ENCODE measurements around the gene TBCE.
"Not testable (repeated sequence)": the region's sequence is repeated elsewhere in the genome, so short reads cannot be mapped to it uniquely, and the experiment has no call there.

The TBCE gene

DNA sequence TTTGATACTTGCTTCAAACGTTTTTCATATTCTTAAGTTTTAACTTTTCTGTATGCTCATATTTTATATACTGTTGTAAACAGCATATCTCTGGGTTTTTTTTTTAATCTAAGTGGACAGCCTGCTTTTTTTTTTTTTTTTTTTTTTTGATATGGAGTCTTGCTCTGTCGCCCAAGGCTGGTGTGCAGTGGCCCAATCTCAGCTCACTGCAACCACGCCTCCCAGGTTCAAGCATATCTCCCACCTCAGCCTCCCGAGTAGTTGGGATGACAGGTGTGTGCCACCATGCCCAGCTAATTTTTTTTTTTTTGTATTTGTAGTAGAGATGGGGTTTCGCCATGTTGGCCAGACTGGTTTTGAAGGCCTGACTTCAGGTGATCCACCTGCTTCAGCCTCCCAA is 1.2 kb downstream of the TBCE start:
- Histone ChIP-seq H3K4me2 (ENCODE audit: low read depth, low read length) (peak overlapping the region; percentile 62), H2AFZ (ENCODE audit: low read length) (no peak overlapping the region), H3K27ac (ENCODE audit: low read length) (no peak overlapping the region), H3K9me3 (replicated peaks; ENCODE audit: insufficient read depth, low read length) (no peaks in the 10 kb centered on the region), H3F3A (ENCODE audit: insufficient read depth, low read length) (no peaks in the 10 kb centered on the region), H3K9me2 (replicated peaks; ENCODE audit: insufficient read depth, low read length) (no peaks in the 10 kb centered on the region), H3K4me3 (ENCODE audit: low read length) (no peak overlapping the region), H3K27me3 (replicated peaks; ENCODE audit: insufficient read depth, low read length) (no peaks in the 10 kb centered on the region), H3K4me1 (ENCODE audit: low read length) (0 out of 2 replicates have a peak, but pooled peaks cover 4% of the 10 kb centered on the region), H3K9ac (ENCODE audit: low read length) (no peak overlapping the region), H3K36me3 (replicated peaks; ENCODE audit: insufficient read depth, low read length) (no peaks in the 10 kb centered on the region), H4K20me1 (ENCODE audit: insufficient read depth, low read length) (no peaks in the 10 kb centered on the region), H3K79me2 (ENCODE audit: low read length) (peaks cover 51% of the 10 kb centered on the region)
- TF ChIP-seq, protein P1, sequence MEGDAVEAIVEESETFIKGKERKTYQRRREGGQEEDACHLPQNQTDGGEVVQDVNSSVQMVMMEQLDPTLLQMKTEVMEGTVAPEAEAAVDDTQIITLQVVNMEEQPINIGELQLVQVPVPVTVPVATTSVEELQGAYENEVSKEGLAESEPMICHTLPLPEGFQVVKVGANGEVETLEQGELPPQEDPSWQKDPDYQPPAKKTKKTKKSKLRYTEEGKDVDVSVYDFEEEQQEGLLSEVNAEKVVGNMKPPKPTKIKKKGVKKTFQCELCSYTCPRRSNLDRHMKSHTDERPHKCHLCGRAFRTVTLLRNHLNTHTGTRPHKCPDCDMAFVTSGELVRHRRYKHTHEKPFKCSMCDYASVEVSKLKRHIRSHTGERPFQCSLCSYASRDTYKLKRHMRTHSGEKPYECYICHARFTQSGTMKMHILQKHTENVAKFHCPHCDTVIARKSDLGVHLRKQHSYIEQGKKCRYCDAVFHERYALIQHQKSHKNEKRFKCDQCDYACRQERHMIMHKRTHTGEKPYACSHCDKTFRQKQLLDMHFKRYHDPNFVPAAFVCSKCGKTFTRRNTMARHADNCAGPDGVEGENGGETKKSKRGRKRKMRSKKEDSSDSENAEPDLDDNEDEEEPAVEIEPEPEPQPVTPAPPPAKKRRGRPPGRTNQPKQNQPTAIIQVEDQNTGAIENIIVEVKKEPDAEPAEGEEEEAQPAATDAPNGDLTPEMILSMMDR (IDR thresholded peaks at IDR 0.05; ENCODE audit: low read length) = no peak
- TF ChIP-seq EZH2 (optimal IDR thresholded peaks at IDR 0.05; ENCODE audit: low read depth, low read length) = no peak
- no peak for TF ChIP-seq EZH2phosphoT487 (IDR thresholded peaks at IDR 0.05; ENCODE audit: low read length)
- DNase-seq = no peak

DNA sequence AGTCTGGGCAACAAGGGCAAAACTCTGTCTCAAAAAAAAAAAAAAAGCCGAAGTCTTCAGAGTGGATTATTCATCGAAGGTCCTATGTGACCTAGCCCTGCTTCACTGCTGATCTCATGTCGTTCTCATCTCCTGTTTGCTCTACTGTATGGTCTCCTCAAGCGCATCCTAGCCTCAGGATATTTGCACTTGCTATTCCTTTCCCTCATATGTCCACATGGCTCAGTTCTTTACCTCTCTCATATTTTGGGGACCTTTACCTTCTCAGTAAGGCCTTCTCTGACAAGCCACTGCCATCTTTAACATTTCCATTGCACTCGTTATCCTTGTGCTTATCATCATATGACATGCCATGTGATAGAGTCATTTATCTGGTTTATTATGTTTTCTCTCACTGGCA is 2.6 kb downstream of the TBCE start:
- H3K4me1 ChIP-seq (ENCODE audit: low read length) = 0 out of 2 replicates have a peak, but pooled peaks cover 4% of the 10 kb centered on the region
- H4K20me1 ChIP-seq (ENCODE audit: insufficient read depth, low read length) = no peaks in the 10 kb centered on the region
- no peak for TF ChIP-seq EZH2 (optimal IDR thresholded peaks at IDR 0.05; ENCODE audit: low read depth, low read length)
- TF ChIP-seq EZH2phosphoT487 (IDR thresholded peaks at IDR 0.05; ENCODE audit: low read length) = no peak
- TF ChIP-seq, protein P1 (IDR thresholded peaks at IDR 0.05; ENCODE audit: low read length) = no peak
- H3K4me2 ChIP-seq (ENCODE audit: low read depth, low read length) = no peak overlapping the region
- no peak overlapping the region for H2AFZ ChIP-seq (ENCODE audit: low read length)
- no peak overlapping the region for H3K4me3 ChIP-seq (ENCODE audit: low read length)
- DNase-seq = no peak
- no peaks in the 10 kb centered on the region for H3K36me3 ChIP-seq (replicated peaks; ENCODE audit: insufficient read depth, low read length)
- H3K9me2 ChIP-seq (replicated peaks; ENCODE audit: insufficient read depth, low read length) = no peaks in the 10 kb centered on the region
- H3K27me3 ChIP-seq (replicated peaks; ENCODE audit: insufficient read depth, low read length) = no peaks in the 10 kb centered on the region
- no peak overlapping the region for H3K27ac ChIP-seq (ENCODE audit: low read length)
- H3K9ac ChIP-seq (ENCODE audit: low read length) = no peak overlapping the region
- peaks cover 51% of the 10 kb centered on the region for H3K79me2 ChIP-seq (ENCODE audit: low read length)
- no peaks in the 10 kb centered on the region for H3K9me3 ChIP-seq (replicated peaks; ENCODE audit: insufficient read depth, low read length)
- no peaks in the 10 kb centered on the region for H3F3A ChIP-seq (ENCODE audit: insufficient read depth, low read length)

DNA sequence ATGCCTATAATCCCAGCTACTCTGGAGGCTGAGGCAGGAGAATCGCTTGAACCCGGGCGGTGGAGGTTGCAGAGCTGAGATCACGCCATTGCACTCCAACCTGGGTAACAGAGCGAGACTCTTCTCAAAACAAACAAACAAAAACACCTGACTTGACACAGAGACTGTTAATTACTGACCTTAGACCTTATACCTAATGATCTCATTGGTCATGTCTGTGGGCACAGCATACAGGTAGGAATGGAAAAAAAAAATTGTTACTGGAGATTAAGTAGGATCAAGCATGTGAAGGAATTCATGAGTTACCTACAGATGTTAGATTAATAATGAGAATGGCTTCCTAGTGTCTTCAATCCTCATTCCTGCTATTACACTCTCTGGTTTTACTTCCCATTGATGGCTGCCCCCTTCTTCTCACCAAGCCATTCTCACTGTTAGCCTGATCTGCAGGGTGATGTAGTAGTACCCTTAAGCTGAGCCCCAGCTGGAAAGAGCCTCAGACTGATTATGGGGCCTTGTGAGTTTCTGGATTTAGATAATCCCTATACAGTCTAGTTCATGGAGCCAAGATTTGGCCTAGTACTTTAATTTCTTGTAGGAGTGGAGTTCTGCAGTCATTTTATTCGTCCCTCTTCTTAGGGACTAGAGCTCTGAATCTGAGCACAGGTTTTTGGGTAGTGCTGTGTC is 8.8 kb downstream of the TBCE start:
- Histone ChIP-seq H3K79me2 (ENCODE audit: low read length) (peaks cover 48% of the 10 kb centered on the region), H3K4me2 (ENCODE audit: low read depth, low read length) (no peak overlapping the region), H3K9me2 (replicated peaks; ENCODE audit: insufficient read depth, low read length) (no peaks in the 10 kb centered on the region), H3K4me1 (ENCODE audit: low read length) (no peaks in the 10 kb centered on the region), H3K27ac (ENCODE audit: low read length) (no peak overlapping the region), H2AFZ (ENCODE audit: low read length) (no peak overlapping the region), H3K9me3 (replicated peaks; ENCODE audit: insufficient read depth, low read length) (no peaks in the 10 kb centered on the region), H3K9ac (ENCODE audit: low read length) (no peak overlapping the region), H3K27me3 (replicated peaks; ENCODE audit: insufficient read depth, low read length) (no peaks in the 10 kb centered on the region), H3F3A (ENCODE audit: insufficient read depth, low read length) (no peaks in the 10 kb centered on the region), H4K20me1 (ENCODE audit: insufficient read depth, low read length) (no peaks in the 10 kb centered on the region), H3K36me3 (replicated peaks; ENCODE audit: insufficient read depth, low read length) (no peaks in the 10 kb centered on the region; the same call in 1 of the 2 replicates), H3K4me3 (ENCODE audit: low read length) (no peak overlapping the region)
- TF ChIP-seq, protein P1 (IDR thresholded peaks at IDR 0.05; ENCODE audit: low read length) = no peak
- TF ChIP-seq EZH2phosphoT487 (IDR thresholded peaks at IDR 0.05; ENCODE audit: low read length) (no peak), EZH2 (optimal IDR thresholded peaks at IDR 0.05; ENCODE audit: low read depth, low read length) (no peak)
- DNase-seq = no peak

DNA sequence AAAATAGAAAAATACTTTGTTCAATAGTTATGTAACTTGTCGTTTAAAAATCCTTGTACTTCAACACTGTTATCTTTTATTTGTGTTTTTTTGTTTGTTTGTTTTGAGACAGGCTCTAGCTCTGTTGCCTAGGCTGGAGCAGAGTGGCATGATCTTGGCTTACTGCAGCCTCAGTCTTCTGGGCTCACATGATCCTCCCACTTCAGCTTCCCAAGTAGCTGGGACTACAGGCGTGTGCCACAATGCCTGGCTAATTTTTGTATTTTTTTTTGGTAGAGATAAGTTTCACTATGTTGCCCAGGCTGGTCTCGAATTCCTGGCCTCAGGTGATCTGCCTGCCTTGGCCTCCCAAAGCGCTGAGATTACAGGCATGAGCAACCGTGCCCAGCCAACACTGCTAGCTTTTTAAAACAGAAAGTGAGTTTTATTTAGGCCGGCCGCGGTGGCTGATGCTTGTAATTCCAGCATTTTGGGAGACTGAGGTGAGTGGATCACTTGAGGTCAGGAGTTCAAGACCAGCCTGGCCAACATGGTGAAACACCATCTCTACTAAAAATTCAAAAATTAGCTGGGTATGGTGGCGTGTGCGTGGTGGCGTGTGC is 11.0 kb downstream of the TBCE start:
- H3K9me2 ChIP-seq (replicated peaks; ENCODE audit: insufficient read depth, low read length); H3K4me2 ChIP-seq (ENCODE audit: low read depth, low read length); H3K27ac ChIP-seq (ENCODE audit: low read length); H3K4me3 ChIP-seq (ENCODE audit: low read length); H3K9ac ChIP-seq (ENCODE audit: low read length); H3K4me1 ChIP-seq (ENCODE audit: low read length); H3K9me3 ChIP-seq (replicated peaks; ENCODE audit: insufficient read depth, low read length); H4K20me1 ChIP-seq (ENCODE audit: insufficient read depth, low read length); DNase-seq; H3F3A ChIP-seq (ENCODE audit: insufficient read depth, low read length); H2AFZ ChIP-seq (ENCODE audit: low read length); H3K36me3 ChIP-seq (replicated peaks; ENCODE audit: insufficient read depth, low read length); H3K27me3 ChIP-seq (replicated peaks; ENCODE audit: insufficient read depth, low read length): not testable (repeated sequence)
- H3K79me2 ChIP-seq (ENCODE audit: low read length) = peaks cover 30% of the 10 kb centered on the region

DNA sequence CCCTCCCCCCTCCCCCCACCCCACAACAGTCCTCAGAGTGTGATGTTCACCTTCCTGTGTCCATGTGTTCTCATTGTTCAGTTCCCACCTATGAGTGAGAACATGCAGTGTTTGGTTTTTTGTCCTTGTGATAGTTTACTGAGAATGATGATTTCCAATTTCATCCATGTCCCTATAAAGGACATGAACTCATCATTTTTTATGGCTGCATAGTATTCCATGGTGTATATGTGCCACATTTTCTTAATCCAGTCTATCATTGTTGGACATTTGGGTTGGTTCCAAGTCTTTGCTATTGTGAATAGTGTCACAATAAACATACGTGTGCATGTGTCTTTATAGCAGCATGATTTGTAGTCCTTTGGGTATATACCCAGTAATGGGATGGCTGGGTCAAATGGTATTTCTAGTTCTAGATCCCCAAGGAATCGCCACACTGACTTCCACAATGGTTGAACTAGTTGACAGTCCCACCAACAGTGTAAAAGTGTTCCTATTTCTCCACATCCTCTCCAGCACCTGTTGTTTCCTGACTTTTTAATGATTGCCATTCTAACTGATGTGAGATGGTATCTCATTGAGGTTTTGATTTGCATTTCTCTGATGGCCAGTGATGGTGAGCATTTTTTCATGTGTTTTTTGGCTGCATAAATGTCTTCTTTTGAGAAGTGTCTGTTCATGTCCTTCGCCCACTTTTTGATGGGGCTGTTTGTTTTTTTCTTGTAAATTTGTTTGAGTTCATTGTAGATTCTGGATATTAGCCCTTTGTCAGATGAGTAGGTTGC is 14.9 kb downstream of the TBCE start:
- H3K9me2 ChIP-seq (replicated peaks; ENCODE audit: insufficient read depth, low read length); H3K27me3 ChIP-seq (replicated peaks; ENCODE audit: insufficient read depth, low read length); H3F3A ChIP-seq (ENCODE audit: insufficient read depth, low read length); H3K9me3 ChIP-seq (replicated peaks; ENCODE audit: insufficient read depth, low read length); H3K4me1 ChIP-seq (ENCODE audit: low read length); H3K4me3 ChIP-seq (ENCODE audit: low read length); H2AFZ ChIP-seq (ENCODE audit: low read length); H4K20me1 ChIP-seq (ENCODE audit: insufficient read depth, low read length); H3K79me2 ChIP-seq (ENCODE audit: low read length); H3K4me2 ChIP-seq (ENCODE audit: low read depth, low read length); H3K9ac ChIP-seq (ENCODE audit: low read length); H3K27ac ChIP-seq (ENCODE audit: low read length); DNase-seq; H3K36me3 ChIP-seq (replicated peaks; ENCODE audit: insufficient read depth, low read length): not testable (repeated sequence)
